WI38 (cell line): ENCODE measurements around the gene TFG.

Source experiments
- H3K4me3 ChIP-seq: 2 replicates; pipeline ENCODE4 v1.5.1; 2011; ENCODE audit warnings: low read depth, mild to moderate bottlenecking, control low read depth, low read length
- TF ChIP-seq, protein P1 (sequence below): IDR thresholded peaks from 2 replicates; pipeline ENCODE4 v1.5.1; 2012; ENCODE audit warnings: low read depth, mild to moderate bottlenecking, control low read depth, low read length

TFG gene

DNA sequence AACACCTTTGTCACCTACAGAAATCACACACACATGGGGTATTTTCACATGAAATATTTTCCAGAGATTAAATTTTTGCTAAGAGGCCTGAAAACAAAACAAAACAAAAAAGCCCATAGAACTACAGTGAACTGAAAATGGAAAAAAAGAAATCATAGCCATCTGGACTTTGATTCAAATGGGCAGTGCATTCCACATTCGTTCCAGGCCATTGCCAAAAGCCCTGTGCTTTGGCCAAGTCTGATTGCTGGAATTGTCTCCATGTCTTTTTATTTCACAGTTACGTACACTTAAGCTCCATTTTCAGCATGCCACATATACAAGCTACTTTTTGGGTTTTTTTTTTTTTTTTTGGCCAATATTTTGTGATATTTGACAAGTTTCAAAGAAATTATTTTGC lies 47.1 kb downstream of the TFG start:
- no peak overlapping the region for H3K4me3 ChIP-seq
- TF ChIP-seq, protein P1, sequence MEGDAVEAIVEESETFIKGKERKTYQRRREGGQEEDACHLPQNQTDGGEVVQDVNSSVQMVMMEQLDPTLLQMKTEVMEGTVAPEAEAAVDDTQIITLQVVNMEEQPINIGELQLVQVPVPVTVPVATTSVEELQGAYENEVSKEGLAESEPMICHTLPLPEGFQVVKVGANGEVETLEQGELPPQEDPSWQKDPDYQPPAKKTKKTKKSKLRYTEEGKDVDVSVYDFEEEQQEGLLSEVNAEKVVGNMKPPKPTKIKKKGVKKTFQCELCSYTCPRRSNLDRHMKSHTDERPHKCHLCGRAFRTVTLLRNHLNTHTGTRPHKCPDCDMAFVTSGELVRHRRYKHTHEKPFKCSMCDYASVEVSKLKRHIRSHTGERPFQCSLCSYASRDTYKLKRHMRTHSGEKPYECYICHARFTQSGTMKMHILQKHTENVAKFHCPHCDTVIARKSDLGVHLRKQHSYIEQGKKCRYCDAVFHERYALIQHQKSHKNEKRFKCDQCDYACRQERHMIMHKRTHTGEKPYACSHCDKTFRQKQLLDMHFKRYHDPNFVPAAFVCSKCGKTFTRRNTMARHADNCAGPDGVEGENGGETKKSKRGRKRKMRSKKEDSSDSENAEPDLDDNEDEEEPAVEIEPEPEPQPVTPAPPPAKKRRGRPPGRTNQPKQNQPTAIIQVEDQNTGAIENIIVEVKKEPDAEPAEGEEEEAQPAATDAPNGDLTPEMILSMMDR = no peak

DNA sequence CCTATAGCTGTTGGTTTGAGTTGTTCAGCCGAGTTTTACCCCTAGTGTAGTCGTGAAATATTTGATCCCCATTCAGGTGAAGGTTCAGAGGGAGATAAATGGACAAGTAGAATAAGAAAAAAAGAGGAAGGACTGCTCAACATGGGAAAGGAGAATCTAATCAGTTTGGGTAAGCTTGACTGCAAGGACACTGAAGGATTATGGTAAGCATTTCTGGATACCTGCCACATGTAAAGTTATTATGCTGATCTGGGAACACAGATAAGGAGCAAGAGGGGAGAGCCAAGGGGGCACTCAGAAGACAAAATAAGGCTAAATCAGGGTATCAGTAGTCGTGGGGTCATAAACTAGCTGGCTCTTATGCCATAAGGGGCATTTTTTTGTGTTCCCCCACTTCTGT lies 49.9 kb downstream of the TFG start:
- TF ChIP-seq, protein P1 = no peak

DNA sequence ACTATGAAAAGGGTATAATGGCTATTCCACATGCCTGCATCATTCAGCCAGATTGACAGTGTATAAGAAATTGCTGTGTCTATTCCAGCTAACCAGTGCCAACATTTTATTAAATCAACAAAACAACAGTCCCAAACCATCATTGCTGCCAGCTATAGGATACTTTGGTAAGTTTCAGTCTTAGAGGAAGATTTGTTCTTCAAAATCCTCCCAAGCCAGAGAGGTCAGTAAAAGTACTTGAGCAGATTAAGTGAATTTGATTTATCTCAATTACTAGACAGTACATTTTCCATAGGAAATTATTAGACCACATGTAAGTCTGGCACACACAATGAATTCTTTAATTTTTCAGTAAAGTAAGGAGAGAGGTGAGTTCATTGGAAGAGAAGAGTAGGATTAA lies 50.7 kb downstream of the TFG start:
- TF ChIP-seq, protein P1 = no peak

More for the DNA sequence above, 49.9 kb downstream of the TFG start:
- H3K4me3 ChIP-seq = no peak overlapping the region

DNA sequence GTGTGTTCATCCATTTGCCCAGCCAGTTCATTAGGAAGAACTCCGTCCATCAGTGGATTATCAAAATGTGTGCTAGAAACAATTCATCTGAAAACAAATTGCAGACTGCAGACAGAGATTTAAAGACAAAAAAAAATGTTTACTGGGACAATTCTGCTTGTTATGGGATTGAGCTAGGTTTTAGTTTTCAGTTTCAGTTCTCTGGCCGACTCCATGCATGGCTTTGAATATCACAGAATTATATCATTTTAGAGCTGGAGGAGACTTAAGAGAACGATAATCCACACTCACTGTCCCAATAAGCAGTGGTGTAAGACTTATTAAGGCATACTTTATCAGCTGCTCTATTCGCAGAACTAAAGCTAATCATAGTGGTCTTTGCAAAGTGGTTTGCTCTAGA lies 51.1 kb downstream of the TFG start:
- TF ChIP-seq, protein P1 = no peak
- H3K4me3 ChIP-seq = no peak overlapping the region

More for the DNA sequence above, 50.7 kb downstream of the TFG start:
- H3K4me3 ChIP-seq = no peak overlapping the region

DNA sequence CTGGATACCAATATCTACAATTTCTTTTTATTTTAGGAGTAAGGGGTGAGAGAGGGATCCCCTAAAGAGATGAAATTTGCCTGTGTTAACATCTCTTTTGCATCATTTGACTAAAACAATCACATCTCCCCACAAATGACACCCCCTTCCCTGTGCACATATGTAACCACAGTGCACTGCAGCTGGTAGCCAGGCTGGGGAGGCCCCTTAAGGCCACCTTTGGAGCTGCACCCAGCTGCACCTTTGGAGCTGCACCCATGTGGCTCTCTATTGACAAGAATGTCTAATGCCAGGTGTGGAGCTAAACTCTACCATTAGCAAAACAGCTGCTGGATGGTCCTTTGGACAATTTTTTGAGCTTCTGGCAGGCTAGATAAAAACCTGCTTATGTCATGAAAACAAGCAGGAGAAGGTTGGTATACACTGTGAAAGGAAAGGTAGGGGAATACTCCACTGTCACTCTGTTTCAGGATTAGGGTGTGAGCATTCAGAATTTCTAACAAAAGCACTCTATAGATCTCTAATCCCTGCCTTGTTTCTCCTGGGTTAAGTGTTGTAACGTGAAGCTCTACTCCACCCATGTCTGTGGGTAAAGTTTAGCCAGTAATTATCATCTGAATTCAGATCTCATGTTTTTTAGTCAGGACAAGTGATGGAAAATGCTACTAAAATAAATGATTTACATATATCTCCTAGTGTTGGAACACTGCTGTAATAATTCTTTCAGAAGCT lies 52.1 kb downstream of the TFG start:
- no peak overlapping the region for H3K4me3 ChIP-seq
- TF ChIP-seq, protein P1 = no peak

DNA sequence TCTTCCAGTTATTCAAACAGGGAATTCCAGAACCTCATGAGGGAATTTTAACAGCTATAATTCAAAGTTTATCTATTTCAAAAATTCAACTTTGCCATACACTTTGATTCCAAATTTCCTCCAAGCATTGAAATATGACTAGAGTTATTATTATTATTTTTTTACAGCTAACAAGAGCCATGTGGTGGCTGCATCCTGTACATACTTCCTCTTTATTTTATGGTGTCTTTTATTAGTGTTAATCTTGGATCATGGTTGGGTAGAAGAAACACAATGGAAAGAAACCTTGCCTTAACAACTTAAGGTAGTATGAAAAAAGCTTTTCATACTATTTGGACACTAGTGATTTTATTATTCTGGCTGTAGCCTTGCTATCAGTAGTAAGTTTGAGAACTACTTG lies 52.7 kb downstream of the TFG start:
- no peak overlapping the region for H3K4me3 ChIP-seq
- TF ChIP-seq, protein P1 = no peak

DNA sequence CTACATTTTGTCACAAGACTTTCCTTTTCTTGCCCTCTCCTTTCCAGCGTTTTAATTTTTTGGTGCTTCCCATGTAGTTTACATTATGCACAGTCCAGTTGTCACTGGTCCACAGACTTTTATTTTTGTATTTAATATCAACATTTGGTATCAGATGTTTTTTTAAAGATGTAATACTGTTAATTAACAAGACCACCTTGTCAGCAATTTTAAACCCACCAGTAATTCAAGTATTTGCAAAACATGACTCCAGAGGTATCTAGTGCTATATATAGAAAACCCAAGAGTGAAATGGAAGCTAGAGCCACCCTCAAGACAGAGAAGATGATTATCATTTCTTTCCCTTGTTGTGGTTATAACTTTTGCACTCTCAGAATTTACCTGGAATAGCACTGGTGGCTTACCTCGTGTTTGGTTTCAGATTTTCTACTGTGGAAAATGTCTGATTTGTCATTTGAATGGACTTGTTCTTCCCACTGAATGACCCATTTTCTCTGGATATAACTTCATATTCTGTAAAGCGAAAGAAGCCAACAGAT lies 56.2 kb downstream of the TFG start:
- TF ChIP-seq, protein P1 = no peak
- no peak overlapping the region for H3K4me3 ChIP-seq
